ENCODE data around the gene SERPINI1.

SERPINI1 gene

DNA sequence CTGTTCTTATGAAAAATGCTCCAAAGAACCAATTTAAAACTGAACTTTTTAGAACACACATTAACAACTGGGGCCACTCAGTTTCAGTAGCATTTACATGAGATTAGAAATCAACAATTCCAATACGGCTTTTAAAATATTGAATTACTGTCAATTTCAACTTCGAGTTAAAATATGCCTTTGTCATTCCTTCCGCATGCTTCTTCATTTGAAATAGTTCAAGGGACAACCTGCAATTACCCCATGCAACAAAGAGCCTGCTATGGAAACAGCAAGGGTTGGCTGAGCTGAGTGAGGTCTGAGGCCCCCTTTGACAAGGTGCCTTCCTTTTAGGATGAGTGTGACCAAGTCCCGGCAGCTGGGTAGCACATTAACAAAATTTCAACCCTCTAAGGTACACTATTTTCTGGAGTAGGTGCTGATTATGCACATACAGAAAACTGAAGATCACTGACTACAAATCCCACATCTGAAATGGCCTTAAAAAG, 12.5 kb upstream of the SERPINI1 start:
- DNase-seq (ENCODE audit: low read depth) = no peak
- no peak for TF ChIP-seq CTCF (IDR thresholded peaks at IDR 0.05; ENCODE audit: insufficient read depth, low read depth, low read length, missing control alignments)
- no peak overlapping the region for H3K4me3 ChIP-seq (ENCODE audit: low read depth, low read length)

GRCh38 chr3:167723872-167724271, 11.6 kb upstream of the SERPINI1 start:
- DNase-seq (ENCODE audit: low read depth) = no peak
- no peak overlapping the region for H3K4me3 ChIP-seq (ENCODE audit: low read depth, low read length)
- TF ChIP-seq CTCF (IDR thresholded peaks at IDR 0.05; ENCODE audit: insufficient read depth, low read depth, low read length, missing control alignments) = no peak

GRCh38 chr3:167728176-167728575, 7.3 kb upstream of the SERPINI1 start:
- TF ChIP-seq CTCF (IDR thresholded peaks at IDR 0.05; ENCODE audit: insufficient read depth, low read depth, low read length, missing control alignments) = no peak
- no peak for DNase-seq (ENCODE audit: low read depth)
- H3K4me3 ChIP-seq (ENCODE audit: low read depth, low read length) = no peak overlapping the region

GRCh38 chr3:167728632-167729323, 6.7 kb upstream of the SERPINI1 start:
- no peak for TF ChIP-seq CTCF (IDR thresholded peaks at IDR 0.05; ENCODE audit: insufficient read depth, low read depth, low read length, missing control alignments)
- no peak overlapping the region for H3K4me3 ChIP-seq (ENCODE audit: low read depth, low read length)
- no peak for DNase-seq (ENCODE audit: low read depth)

- H3K4me3 ChIP-seq (ENCODE audit: low read depth, low read length) = no peak overlapping the region
- TF ChIP-seq CTCF (IDR thresholded peaks at IDR 0.05; ENCODE audit: insufficient read depth, low read depth, low read length, missing control alignments) = no peak
- no peak for DNase-seq (ENCODE audit: low read depth)
These were observed 5.9 kb upstream of the SERPINI1 start for GRCh38 chr3:167729591-167729990.

GRCh38 chr3:167731393-167731792, 4.1 kb upstream of the SERPINI1 start:
- H3K4me3 ChIP-seq (ENCODE audit: low read depth, low read length) = no peak overlapping the region
- TF ChIP-seq CTCF (IDR thresholded peaks at IDR 0.05; ENCODE audit: insufficient read depth, low read depth, low read length, missing control alignments) = no peak
- DNase-seq (ENCODE audit: low read depth) = no peak

Data from GM12865 (cell line).